AG09309 (cell line): ENCODE data around the gene MAP3K20.
"Not testable (repeated sequence)": the region's sequence is repeated elsewhere in the genome, so short reads cannot be mapped to it uniquely, and the experiment has no call there.

Source experiments
- DNase-seq: peaks from one replicate; pipeline ENCODE4 v3.0.0-alpha.2; 2010; ENCODE audit warnings: low read depth
- H3K4me3 ChIP-seq: 2 replicates; pipeline ENCODE4 v1.5.1; 2011; ENCODE audit warnings: mild to moderate bottlenecking, low read depth, low read length, moderate library complexity; ENCODE audit not compliant: control insufficient read depth
- TF ChIP-seq, protein P1 (sequence below): IDR thresholded peaks from 2 replicates; pipeline ENCODE4 v1.5.1; 2011; ENCODE audit warnings: mild to moderate bottlenecking, low read depth, low read length, inconsistent platforms; ENCODE audit not compliant: insufficient read depth, control insufficient read depth; ENCODE audit errors: missing control alignments

Gene MAP3K20

DNA sequence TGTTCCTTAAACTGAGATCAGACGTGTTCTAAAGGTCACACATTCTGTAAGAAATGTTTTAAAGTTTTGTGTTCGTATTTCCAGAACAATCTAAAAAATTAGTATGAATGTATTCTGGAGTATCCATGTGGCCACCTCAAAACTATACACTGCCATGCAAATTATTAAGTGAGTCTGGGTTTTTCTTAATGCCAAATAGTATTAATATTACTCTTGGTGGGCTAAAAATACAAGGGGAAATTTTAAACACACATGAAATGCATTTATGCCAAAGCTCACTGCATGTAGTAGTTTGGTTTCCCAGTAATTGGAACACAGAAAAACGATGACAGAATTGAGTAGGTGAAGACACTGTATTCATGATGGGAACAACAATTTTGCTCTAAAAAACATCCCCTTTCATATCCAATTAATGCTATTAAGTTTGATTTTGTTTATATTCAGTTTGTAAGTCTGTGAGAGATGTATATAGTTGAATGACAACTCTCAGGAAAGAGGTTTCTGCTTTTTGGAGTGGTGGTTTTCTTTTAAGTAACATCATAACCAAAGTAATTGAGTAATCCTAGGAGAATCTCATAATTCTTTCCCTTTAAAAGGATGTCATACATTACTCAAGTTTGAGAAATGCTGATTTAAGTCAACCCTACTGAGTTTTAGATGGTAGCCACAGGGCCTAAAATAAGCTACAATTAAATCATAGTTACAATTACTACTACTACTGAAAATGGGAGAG, 203.3 kb downstream of the MAP3K20 start:
- peak; percentile 11 for DNase-seq
- TF ChIP-seq, protein P1, sequence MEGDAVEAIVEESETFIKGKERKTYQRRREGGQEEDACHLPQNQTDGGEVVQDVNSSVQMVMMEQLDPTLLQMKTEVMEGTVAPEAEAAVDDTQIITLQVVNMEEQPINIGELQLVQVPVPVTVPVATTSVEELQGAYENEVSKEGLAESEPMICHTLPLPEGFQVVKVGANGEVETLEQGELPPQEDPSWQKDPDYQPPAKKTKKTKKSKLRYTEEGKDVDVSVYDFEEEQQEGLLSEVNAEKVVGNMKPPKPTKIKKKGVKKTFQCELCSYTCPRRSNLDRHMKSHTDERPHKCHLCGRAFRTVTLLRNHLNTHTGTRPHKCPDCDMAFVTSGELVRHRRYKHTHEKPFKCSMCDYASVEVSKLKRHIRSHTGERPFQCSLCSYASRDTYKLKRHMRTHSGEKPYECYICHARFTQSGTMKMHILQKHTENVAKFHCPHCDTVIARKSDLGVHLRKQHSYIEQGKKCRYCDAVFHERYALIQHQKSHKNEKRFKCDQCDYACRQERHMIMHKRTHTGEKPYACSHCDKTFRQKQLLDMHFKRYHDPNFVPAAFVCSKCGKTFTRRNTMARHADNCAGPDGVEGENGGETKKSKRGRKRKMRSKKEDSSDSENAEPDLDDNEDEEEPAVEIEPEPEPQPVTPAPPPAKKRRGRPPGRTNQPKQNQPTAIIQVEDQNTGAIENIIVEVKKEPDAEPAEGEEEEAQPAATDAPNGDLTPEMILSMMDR = no peak
- H3K4me3 ChIP-seq = no peak overlapping the region

DNA sequence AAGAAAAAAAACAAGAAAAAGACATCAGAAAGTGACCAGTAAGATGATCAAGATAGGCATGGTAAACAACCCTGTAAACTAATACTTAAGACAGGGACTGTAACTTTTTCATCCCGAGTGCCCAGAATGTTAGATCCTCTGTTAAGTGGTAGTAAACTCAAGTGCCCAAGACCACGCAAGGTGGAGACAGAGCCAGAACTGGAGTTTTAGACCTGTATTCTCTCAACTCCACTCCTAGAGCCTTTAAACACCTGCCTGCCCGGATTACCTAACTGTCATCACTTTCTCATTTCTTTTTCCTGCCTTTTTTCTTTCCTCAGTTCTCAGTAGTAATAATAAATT, 203.9 kb downstream of the MAP3K20 start:
- H3K4me3 ChIP-seq = no peak overlapping the region
- TF ChIP-seq, protein P1 = no peak
- DNase-seq = no peak

DNA sequence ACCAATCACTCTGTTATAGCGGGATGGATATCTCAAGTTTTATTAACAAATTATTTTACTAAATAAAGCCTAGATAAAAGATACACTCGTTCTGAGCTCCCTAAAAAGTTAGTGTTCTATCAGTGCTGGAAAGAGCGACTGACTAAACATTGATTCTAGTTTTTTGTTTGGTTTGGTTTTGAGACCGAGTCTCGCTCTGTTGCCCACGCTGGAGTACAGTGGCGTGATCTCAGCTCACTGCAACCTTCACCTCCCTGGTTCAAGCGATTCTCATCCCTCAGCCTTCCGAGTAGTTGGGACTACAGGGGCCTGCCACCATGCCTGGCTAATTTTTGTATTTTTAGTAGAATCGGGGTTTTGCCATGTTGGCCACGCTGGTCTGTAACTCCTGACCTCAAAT, 205.2 kb downstream of the MAP3K20 start:
- DNase-seq = no peak
- H3K4me3 ChIP-seq = no peak overlapping the region
- TF ChIP-seq, protein P1 = no peak

DNA sequence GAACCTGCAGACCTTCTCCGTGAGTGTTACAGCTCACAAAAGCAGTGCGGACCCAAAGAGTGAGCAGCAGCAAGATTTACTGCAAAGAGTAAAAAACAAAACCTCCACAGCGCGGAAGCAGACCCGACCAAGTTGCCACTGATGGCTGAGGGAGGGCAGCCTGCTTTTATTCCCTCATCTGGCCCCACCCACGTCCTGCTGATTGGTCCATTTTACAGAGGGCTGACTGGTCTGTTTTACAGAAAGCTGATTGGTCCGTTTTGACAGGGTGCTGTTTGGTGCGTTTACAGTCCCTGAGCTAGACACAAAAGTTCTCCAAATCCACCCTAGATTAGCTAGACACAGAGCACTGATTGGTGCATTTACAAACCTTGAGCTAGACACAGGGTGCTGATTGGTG, 206.3 kb downstream of the MAP3K20 start:
- H3K4me3 ChIP-seq, DNase-seq: not testable (repeated sequence)

DNA sequence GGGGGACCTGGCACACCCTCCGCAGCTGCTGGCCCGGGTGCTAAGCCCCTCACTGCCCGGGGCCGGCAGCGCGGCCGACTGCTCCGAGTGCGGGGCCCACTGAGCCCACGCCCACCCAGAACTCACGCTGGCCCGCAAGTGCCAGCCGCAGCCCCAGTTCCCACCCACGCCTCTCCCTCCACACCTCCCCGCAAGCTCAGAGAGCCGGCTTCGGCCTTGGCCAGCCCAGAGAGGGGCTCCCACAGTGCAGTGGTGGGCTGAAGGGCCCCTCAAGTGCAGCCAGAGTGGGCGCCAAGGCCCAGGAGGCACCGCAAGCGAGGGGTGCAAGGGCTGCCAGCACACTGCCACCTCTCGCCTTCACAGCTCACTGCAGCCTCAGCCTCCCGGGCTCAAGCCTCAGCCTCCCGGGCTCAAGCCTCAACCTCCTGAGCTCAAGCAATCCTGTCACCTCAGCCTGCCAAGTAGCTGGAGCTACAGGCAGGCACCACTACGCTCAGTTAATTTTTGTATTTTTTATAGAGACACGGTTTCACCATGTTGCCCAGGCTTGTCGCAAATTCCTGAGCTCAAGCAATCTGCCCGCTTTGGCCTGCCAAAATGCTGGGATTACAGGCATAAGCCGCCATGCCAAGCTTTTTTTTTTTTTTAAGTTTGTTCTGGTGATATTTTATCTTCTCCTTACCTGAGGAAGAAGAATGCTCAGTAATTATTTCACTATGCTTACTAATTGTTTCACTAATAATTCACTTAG, 207.3 kb downstream of the MAP3K20 start:
- H3K4me3 ChIP-seq = no peak overlapping the region
- TF ChIP-seq, protein P1 = no peak
- DNase-seq = no peak

DNA sequence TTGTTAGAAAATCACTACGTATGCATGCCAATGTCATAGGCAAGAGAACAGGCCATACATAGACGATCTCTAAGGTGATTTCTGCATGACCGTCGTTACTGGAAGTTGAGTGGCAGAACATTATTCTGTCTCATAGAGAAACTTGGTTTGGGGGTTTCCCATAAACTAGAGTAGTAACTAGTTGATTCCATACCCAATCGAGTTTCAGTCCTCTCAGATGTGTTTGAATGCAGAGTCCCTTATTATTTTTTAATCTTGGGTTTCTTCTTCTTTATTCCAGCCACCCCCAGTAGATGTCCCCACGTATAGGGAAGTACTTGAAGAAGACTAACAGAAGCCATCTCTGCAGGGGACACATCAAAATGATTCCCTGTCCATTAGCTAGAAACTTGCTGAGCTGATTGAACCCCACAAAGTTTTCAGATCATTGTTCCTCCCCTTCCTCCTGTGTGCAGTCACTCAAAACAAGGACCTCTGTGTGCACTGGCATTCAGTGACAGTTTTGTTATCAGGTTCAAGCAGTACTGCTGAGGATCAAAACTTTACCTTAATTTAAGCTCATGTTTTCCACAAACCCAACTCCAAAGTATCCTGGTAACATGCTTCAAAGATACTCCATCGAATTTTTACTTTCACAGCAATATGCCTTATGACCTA, 210.6 kb downstream of the MAP3K20 start:
- no peak overlapping the region for H3K4me3 ChIP-seq
- TF ChIP-seq, protein P1 = no peak
- DNase-seq = no peak

DNA sequence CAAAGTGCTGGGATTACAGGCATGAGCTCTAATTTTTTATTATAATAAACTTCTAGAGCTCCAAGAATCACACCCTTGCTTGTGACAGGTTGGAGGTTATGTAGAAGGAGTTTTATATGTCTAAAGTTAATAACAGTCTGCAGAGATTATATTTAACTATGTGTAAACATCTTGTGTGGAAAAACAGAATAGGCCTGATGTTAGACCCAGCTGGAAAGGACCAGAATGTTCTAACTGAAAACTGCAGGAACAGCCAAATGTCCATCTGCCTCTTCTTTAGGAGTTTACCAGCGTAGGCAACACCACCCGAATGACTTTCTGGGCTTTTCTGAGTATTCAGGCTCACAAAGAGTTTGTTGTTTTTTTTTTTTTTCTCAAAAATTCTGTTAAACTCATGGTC, 211.9 kb downstream of the MAP3K20 start:
- no peak for DNase-seq
- no peak overlapping the region for H3K4me3 ChIP-seq
- TF ChIP-seq, protein P1 = no peak
